Activated CD8-positive, alpha-beta memory T cell treated with anti-CD3 and anti-CD28 coated beads, Interleukin-2, amount 10 ng/mL, durations not matched to agents 7 days and 5 days (primary cell): ENCODE data around the gene DMD. TPM values are rescaled to one million over a fixed set of nuclear protein-coding genes. Genes with fewer than 3 reads are reported as not detected.

ENCODE experiments used
- ATAC-seq: fragments of 150-1000 bp; cut with Tn5 transposase; one replicate; pipeline ENCODE4 v1.10.0; 2021; ENCODE audit warnings: moderate library complexity
- CTCF ChIA-PET: fragments of 350-600 bp; sonication (Branson Sonifier 250); formaldehyde crosslinking; loops from one replicate; lab custom pipeline; 2021; ENCODE audit warnings: antibody characterized with exemption; lab: Charles Lee
- DNase-seq: peaks from one replicate; pipeline ENCODE4 v3.0.0-alpha.2; 2020
- H3K27ac Mint-ChIP-seq: one replicate; pipeline ENCODE4 v1.8.0; 2021; ENCODE audit warnings: mild to moderate bottlenecking, mixed read lengths
- H3K27me3 Mint-ChIP-seq: one replicate; pipeline ENCODE4 v1.8.0; 2021; ENCODE audit warnings: mixed read lengths
- H3K36me3 Mint-ChIP-seq: one replicate; pipeline ENCODE4 v1.8.0; 2021; ENCODE audit warnings: mild to moderate bottlenecking, mixed read lengths
- H3K4me1 Mint-ChIP-seq: one replicate; pipeline ENCODE4 v1.8.0; 2021; ENCODE audit warnings: mixed read lengths
- H3K4me3 Mint-ChIP-seq: one replicate; pipeline ENCODE4 v1.8.0; 2021; ENCODE audit warnings: mild to moderate bottlenecking, moderate library complexity, mixed read lengths
- H3K9me3 Mint-ChIP-seq: one replicate; pipeline ENCODE4 v1.8.0; 2022; ENCODE audit warnings: low read depth, mixed read lengths
- total RNA-seq, 2 experiments: library from RNA; stranded (reverse); gene quantifications; one replicate each; pipeline ENCODE4 v1.2.3, GENCODE V29; 2021

The DMD gene
- total RNA-seq, 2 experiments from 2014 or later = 0.32 to 8.4 TPM

GRCh38 chrX:31858915-31859314 is 1352.4 kb downstream of the DMD start:
- Mint-ChIP-seq H3K4me3 (no peak overlapping the region), H3K4me1 (no peaks in the 10 kb centered on the region), H3K27ac (no peak overlapping the region), H3K36me3 (no peaks in the 10 kb centered on the region), H3K9me3 (peaks cover 2% of the 10 kb centered on the region), H3K27me3 (no peaks in the 10 kb centered on the region)
- ATAC-seq (no peak), DNase-seq (no peak)
- CTCF ChIA-PET = no interaction called here

- Mint-ChIP-seq H3K27me3 (no peaks in the 10 kb centered on the region), H3K27ac (no peak overlapping the region), H3K4me3 (no peak overlapping the region), H3K4me1 (no peaks in the 10 kb centered on the region), H3K36me3 (no peaks in the 10 kb centered on the region), H3K9me3 (no peaks in the 10 kb centered on the region)
- ATAC-seq = no peak
- CTCF ChIA-PET = no interaction called here
- no peak for DNase-seq
Observed at GRCh38 chrX:31854716-31855115, 1356.6 kb downstream of the DMD start.

- no peak for ATAC-seq
- Mint-ChIP-seq H3K36me3 (no peaks in the 10 kb centered on the region), H3K27me3 (no peaks in the 10 kb centered on the region), H3K9me3 (no peaks in the 10 kb centered on the region), H3K27ac (no peak overlapping the region), H3K4me3 (no peak overlapping the region), H3K4me1 (no peaks in the 10 kb centered on the region)
- no peak for DNase-seq
- CTCF ChIA-PET = no interaction called here
Observed at GRCh38 chrX:31851761-31852160, 1359.6 kb downstream of the DMD start.

- H3K36me3 Mint-ChIP-seq = no peaks in the 10 kb centered on the region
- no peak for ATAC-seq
- no peaks in the 10 kb centered on the region for H3K27me3 Mint-ChIP-seq
- no peak overlapping the region for H3K27ac Mint-ChIP-seq
- DNase-seq = no peak
- no peak overlapping the region for H3K4me3 Mint-ChIP-seq
- H3K4me1 Mint-ChIP-seq = no peaks in the 10 kb centered on the region
- H3K9me3 Mint-ChIP-seq = no peaks in the 10 kb centered on the region
- CTCF ChIA-PET = no interaction called here
Observed at GRCh38 chrX:31847773-31848172, 1363.6 kb downstream of the DMD start.

- Mint-ChIP-seq H3K9me3 (no peaks in the 10 kb centered on the region), H3K27ac (no peak overlapping the region), H3K36me3 (no peaks in the 10 kb centered on the region), H3K4me3 (no peak overlapping the region), H3K4me1 (no peaks in the 10 kb centered on the region), H3K27me3 (no peaks in the 10 kb centered on the region)
- DNase-seq (no peak), ATAC-seq (no peak)
- CTCF ChIA-PET = no interaction called here
Observed at GRCh38 chrX:31845003-31845402, 1366.3 kb downstream of the DMD start.

- CTCF ChIA-PET = no interaction called here
- H3K27ac Mint-ChIP-seq = no peak overlapping the region
- no peaks in the 10 kb centered on the region for H3K36me3 Mint-ChIP-seq
- DNase-seq = no peak
- ATAC-seq = no peak
- no peak overlapping the region for H3K4me3 Mint-ChIP-seq
- H3K27me3 Mint-ChIP-seq = no peaks in the 10 kb centered on the region
- no peaks in the 10 kb centered on the region for H3K4me1 Mint-ChIP-seq
- H3K9me3 Mint-ChIP-seq = no peaks in the 10 kb centered on the region
Observed at GRCh38 chrX:31838617-31839016, 1372.7 kb downstream of the DMD start.

- no peak overlapping the region for H3K27ac Mint-ChIP-seq
- H3K4me3 Mint-ChIP-seq = no peak overlapping the region
- DNase-seq (no peak), ATAC-seq (no peak)
- no peaks in the 10 kb centered on the region for H3K4me1 Mint-ChIP-seq
- CTCF ChIA-PET = no interaction called here
- H3K9me3 Mint-ChIP-seq = no peaks in the 10 kb centered on the region
- H3K36me3 Mint-ChIP-seq = no peaks in the 10 kb centered on the region
- H3K27me3 Mint-ChIP-seq = no peaks in the 10 kb centered on the region
Observed at GRCh38 chrX:31837445-31838049, 1373.8 kb downstream of the DMD start.

- no peak overlapping the region for H3K4me3 Mint-ChIP-seq
- DNase-seq (no peak), ATAC-seq (no peak)
- H3K27me3 Mint-ChIP-seq = no peaks in the 10 kb centered on the region
- no peaks in the 10 kb centered on the region for H3K9me3 Mint-ChIP-seq
- no peaks in the 10 kb centered on the region for H3K36me3 Mint-ChIP-seq
- no peaks in the 10 kb centered on the region for H3K4me1 Mint-ChIP-seq
- CTCF ChIA-PET = no interaction called here
- no peak overlapping the region for H3K27ac Mint-ChIP-seq
Observed at GRCh38 chrX:31836479-31836878, 1374.9 kb downstream of the DMD start.

- no peaks in the 10 kb centered on the region for H3K4me1 Mint-ChIP-seq
- no peak overlapping the region for H3K4me3 Mint-ChIP-seq
- H3K27ac Mint-ChIP-seq = no peak overlapping the region
- CTCF ChIA-PET = no interaction called here
- no peaks in the 10 kb centered on the region for H3K9me3 Mint-ChIP-seq
- no peaks in the 10 kb centered on the region for H3K36me3 Mint-ChIP-seq
- DNase-seq (no peak), ATAC-seq (no peak)
- no peaks in the 10 kb centered on the region for H3K27me3 Mint-ChIP-seq
Observed at GRCh38 chrX:31832263-31832662, 1379.1 kb downstream of the DMD start.

GRCh38 chrX:31820430-31821210 is 1390.7 kb downstream of the DMD start:
- Mint-ChIP-seq H3K27me3 (no peaks in the 10 kb centered on the region), H3K36me3 (no peaks in the 10 kb centered on the region), H3K4me3 (no peak overlapping the region), H3K4me1 (no peaks in the 10 kb centered on the region), H3K27ac (no peak overlapping the region), H3K9me3 (no peaks in the 10 kb centered on the region)
- CTCF ChIA-PET = no interaction called here
- DNase-seq (no peak), ATAC-seq (no peak)

GRCh38 chrX:31819455-31819854 is 1391.9 kb downstream of the DMD start:
- no peak for DNase-seq
- Mint-ChIP-seq H3K4me3 (no peak overlapping the region), H3K4me1 (no peaks in the 10 kb centered on the region), H3K27ac (no peak overlapping the region), H3K9me3 (no peaks in the 10 kb centered on the region), H3K27me3 (no peaks in the 10 kb centered on the region), H3K36me3 (no peaks in the 10 kb centered on the region)
- CTCF ChIA-PET = no interaction called here
- ATAC-seq = no peak

GRCh38 chrX:31811106-31811505 is 1400.2 kb downstream of the DMD start:
- no peaks in the 10 kb centered on the region for H3K4me1 Mint-ChIP-seq
- H3K27me3 Mint-ChIP-seq = no peaks in the 10 kb centered on the region
- CTCF ChIA-PET = no interaction called here
- H3K4me3 Mint-ChIP-seq = no peak overlapping the region
- no peaks in the 10 kb centered on the region for H3K9me3 Mint-ChIP-seq
- H3K36me3 Mint-ChIP-seq = no peaks in the 10 kb centered on the region
- no peak overlapping the region for H3K27ac Mint-ChIP-seq
- DNase-seq (no peak), ATAC-seq (no peak)

GRCh38 chrX:31808357-31808756 is 1403.0 kb downstream of the DMD start:
- Mint-ChIP-seq H3K27ac (no peak overlapping the region), H3K36me3 (no peaks in the 10 kb centered on the region), H3K27me3 (no peaks in the 10 kb centered on the region), H3K4me1 (no peaks in the 10 kb centered on the region), H3K9me3 (no peaks in the 10 kb centered on the region), H3K4me3 (no peak overlapping the region)
- ATAC-seq (no peak), DNase-seq (no peak)
- CTCF ChIA-PET = no interaction called here

- CTCF ChIA-PET = no interaction called here
- Mint-ChIP-seq H3K27me3 (no peaks in the 10 kb centered on the region), H3K27ac (no peak overlapping the region), H3K9me3 (no peaks in the 10 kb centered on the region), H3K36me3 (no peaks in the 10 kb centered on the region), H3K4me3 (no peak overlapping the region), H3K4me1 (no peaks in the 10 kb centered on the region)
- ATAC-seq (no peak), DNase-seq (no peak)
Observed at GRCh38 chrX:31807165-31807564, 1404.2 kb downstream of the DMD start.
